HCT116 (cell line): ENCODE results near the gene DNAAF5. TPM values are rescaled to one million over a fixed set of nuclear protein-coding genes. Genes with fewer than 3 reads are reported as not detected.

Source experiments
- ATAC-seq: fragments of 200-7000 bp; cut with Tn5 transposase; 2 replicates; pipeline ENCODE4 v1.9.1; 2020; ENCODE audit warnings: mild to moderate bottlenecking, moderate library complexity
- BruUV-seq: library from RNA; stranded (reverse); fragments of 400-500 nt; replicated peaks from 2 replicates; lab custom pipeline; 2021; lab: Mats Ljungman, UMichigan
- CTCF ChIA-PET: fragments of 300-600 bp; sonication (Branson Sonifier 250); formaldehyde crosslinking; loops from one replicate; lab custom pipeline; 2021; ENCODE audit warnings: antibody characterized with exemption; lab: Charles Lee
- POLR2A ChIA-PET: fragments of 300-600, 350-600 bp; sonication (Branson Sonifier 250); formaldehyde crosslinking; loops from one replicate; lab custom pipeline; 2021; ENCODE audit warnings: antibody characterized with exemption; lab: Charles Lee
- RAD21 ChIA-PET, 2 experiments: fragments of 300-600 bp; sonication (Branson Sonifier 250); formaldehyde crosslinking; loops; one replicate each; lab custom pipeline; 2023; ENCODE audit warnings: low total read pairs in 2 of 2; ENCODE audit not compliant: uncharacterized antibody in 2 of 2, unreplicated experiment in 2 of 2, low non-redundant PET in 1 of 2; lab: Charles Lee
- DNase-seq: peaks from one replicate; pipeline ENCODE4 v3.0.0-alpha.2; 2010; ENCODE audit warnings: low read depth, low spot score
- H2AFZ ChIP-seq: fragments of 200-600 bp; shearing (Covaris generic), sonication (generic); 2 replicates; pipeline ENCODE4 v1.6.1; 2017; ENCODE audit warnings: low read depth, mixed run types, mixed read lengths, antibody characterized with exemption, low read length; ENCODE audit not compliant: poor library complexity, severe bottlenecking
- H3K27ac ChIP-seq: 2 replicates; pipeline ENCODE4 v1.5.1; 2012; ENCODE audit warnings: low read depth, low read length
- H3K27me3 ChIP-seq: fragments of 200-600 bp; sonication (generic); 2 replicates; pipeline ENCODE4 v1.6.1; 2016; ENCODE audit warnings: mixed run types, low read length, mixed read lengths; ENCODE audit not compliant: insufficient read depth
- H3K36me3 ChIP-seq, 2 experiments: fragments of 200-500 bp in 1 of 2; fragments of 200-600 bp in 1 of 2; sonication (Bioruptor generic) in 1 of 2; sonication (generic) in 1 of 2; 2 replicates each; pipeline versions ENCODE4 v1.5.1 to v1.6.1; 2014 to 2016; ENCODE audit warnings: low read length in 2 of 2, inconsistent platforms in 1 of 2, mixed read lengths in 1 of 2, mixed run types in 1 of 2; ENCODE audit not compliant: insufficient read depth in 2 of 2, control insufficient read depth in 1 of 2
- H3K4me1 ChIP-seq, 2 experiments: fragments of 200-600 bp in 1 of 2; sonication (generic) in 1 of 2; 2 replicates each; pipeline versions ENCODE4 v1.5.1 to v1.6.1; 2012 to 2017; ENCODE audit warnings: low read length in 2 of 2, inconsistent platforms in 1 of 2, mild to moderate bottlenecking in 1 of 2, mixed read lengths in 1 of 2, mixed run types in 1 of 2, moderate library complexity in 1 of 2; ENCODE audit not compliant: insufficient read depth in 2 of 2, control insufficient read depth in 1 of 2
- H3K4me2 ChIP-seq: fragments of 200-600 bp; sonication (generic); 2 replicates; pipeline ENCODE4 v1.6.1; 2017; ENCODE audit warnings: mixed run types, low read length, mixed read lengths
- H3K4me3 ChIP-seq, 2 experiments: fragments of 200-600 bp in 1 of 2; sonication (generic) in 1 of 2; replicated peaks in 1 of 2; 2 replicates each; pipeline ENCODE4 v1.5.1; 2011 to 2016; ENCODE audit warnings: low read length in 2 of 2, control low read depth in 1 of 2, low read depth in 1 of 2, mild to moderate bottlenecking in 1 of 2, mixed read lengths in 1 of 2, mixed run types in 1 of 2
- H3K79me2 ChIP-seq: fragments of 200-600 bp; sonication (generic); 2 replicates; pipeline ENCODE4 v1.6.1; 2017; ENCODE audit warnings: mild to moderate bottlenecking, mixed run types, low read length, moderate library complexity, mixed read lengths; ENCODE audit not compliant: insufficient read depth
- H3K9ac ChIP-seq: fragments of 200-600 bp; sonication (generic); 2 replicates; pipeline ENCODE4 v1.6.1; 2016; ENCODE audit warnings: low read length, mixed read lengths
- H3K9me2 ChIP-seq: fragments of 200-600 bp; sonication (generic), shearing (Covaris generic); 2 replicates; pipeline ENCODE4 v1.6.1; 2017; ENCODE audit warnings: mixed run types, mild to moderate bottlenecking, moderate library complexity; ENCODE audit not compliant: insufficient read depth
- H3K9me3 ChIP-seq, 2 experiments: fragments of 200-500 bp in 1 of 2; fragments of 200-600 bp in 1 of 2; sonication (Bioruptor generic) in 1 of 2; sonication (generic) in 1 of 2; 2 replicates each; pipeline ENCODE4 v1.6.1; 2014 to 2017; ENCODE audit warnings: low read length in 2 of 2, mixed read lengths in 2 of 2, inconsistent platforms in 1 of 2, low read depth in 1 of 2, mild to moderate bottlenecking in 1 of 2, mixed run types in 1 of 2, moderate library complexity in 1 of 2; ENCODE audit not compliant: control insufficient read depth in 1 of 2, insufficient read depth in 1 of 2
- H4K20me1 ChIP-seq: fragments of 200-600 bp; sonication (generic), shearing (Covaris generic); 2 replicates; pipeline ENCODE4 v1.6.1; 2017; ENCODE audit warnings: mixed run types, mild to moderate bottlenecking, moderate library complexity; ENCODE audit not compliant: insufficient read depth
- CEBPB ChIP-seq: IDR thresholded peaks from 2 replicates; pipeline ENCODE4 v1.6.1; 2012; ENCODE audit warnings: low read depth
- EGR1 ChIP-seq: IDR thresholded peaks from 2 replicates; pipeline ENCODE4 v1.6.1; 2012; ENCODE audit warnings: low read depth
- EZH2 ChIP-seq: fragments of 200-600 bp; sonication (generic); IDR thresholded peaks from 2 replicates; pipeline ENCODE4 v1.6.1; 2017; ENCODE audit warnings: antibody characterized with exemption, mixed run types
- EZH2phosphoT487 ChIP-seq: fragments of 200-600 bp; IDR thresholded peaks from 2 replicates; pipeline ENCODE4 v1.6.1; 2018; ENCODE audit warnings: antibody characterized with exemption, borderline replicate concordance
- JUND ChIP-seq: IDR thresholded peaks from 2 replicates; pipeline ENCODE4 v1.6.1; 2012
- POLR2A ChIP-seq: IDR thresholded peaks from 2 replicates; pipeline ENCODE4 v1.7.0; 2011; ENCODE audit warnings: borderline replicate concordance; ENCODE audit not compliant: insufficient read depth, insufficient read length; ENCODE audit errors: extremely low read depth
- POLR2AphosphoS5 ChIP-seq: IDR thresholded peaks from 2 replicates; pipeline ENCODE4 v1.6.1; 2011; ENCODE audit warnings: mild to moderate bottlenecking, low read depth, low read length, moderate library complexity
- SIN3A ChIP-seq: IDR thresholded peaks from 2 replicates; pipeline ENCODE4 v1.6.1; 2012; ENCODE audit warnings: low read depth
- SRF ChIP-seq: IDR thresholded peaks from 2 replicates; pipeline ENCODE4 v1.6.1; 2012; ENCODE audit warnings: low read depth
- ZNF274 ChIP-seq: fragments of 200-500 bp; sonication (Bioruptor generic); IDR thresholded peaks from 2 replicates; pipeline ENCODE4 v1.6.1; 2014; ENCODE audit warnings: mild to moderate bottlenecking, low read depth, low read length, inconsistent platforms
- intact Hi-C: fragments of 100-400 bp; cut with micrococcal nuclease; formaldehyde crosslinking; loops from 2 replicates; pipeline ENCODE4 v1.10.0; 2022
- total RNA-seq: library from RNA; stranded (reverse); gene quantifications from one replicate; pipeline ENCODE4 v1.2.1, GENCODE V29; 2021; ENCODE audit not compliant: unreplicated experiment
- TF ChIP-seq, protein P1 (sequence below), 3 experiments: fragments of 200-600 bp in 1 of 3; sonication (generic) in 1 of 3; IDR thresholded peaks in 2 of 3; conservative IDR thresholded peaks in 1 of 3; 2 replicates each; pipeline ENCODE4 v1.5.1; 2012 to 2017; ENCODE audit warnings: low read depth in 2 of 3, low read length in 2 of 3, antibody characterized with exemption in 1 of 3, borderline replicate concordance in 1 of 3, control low read depth in 1 of 3, mild to moderate bottlenecking in 1 of 3, mixed read lengths in 1 of 3, mixed run types in 1 of 3, moderate library complexity in 1 of 3; ENCODE audit not compliant: insufficient read depth in 1 of 3
- TF ChIP-seq, protein P2 (sequence below): IDR thresholded peaks from 2 replicates; pipeline ENCODE4 v1.6.1; 2012
- TF ChIP-seq, protein P3 (sequence below): IDR thresholded peaks from 2 replicates; pipeline ENCODE4 v1.6.1; 2011; ENCODE audit warnings: mild to moderate bottlenecking, low read length, moderate library complexity; ENCODE audit not compliant: insufficient replicate concordance; ENCODE audit errors: extremely low read depth
- TF ChIP-seq, protein P4 (sequence below): IDR thresholded peaks from 2 replicates; pipeline ENCODE4 v1.6.1; 2012; ENCODE audit warnings: low read depth

The DNAAF5 gene
- total RNA-seq, 1 experiment from 2014 or later = 69.4 TPM

DNA sequence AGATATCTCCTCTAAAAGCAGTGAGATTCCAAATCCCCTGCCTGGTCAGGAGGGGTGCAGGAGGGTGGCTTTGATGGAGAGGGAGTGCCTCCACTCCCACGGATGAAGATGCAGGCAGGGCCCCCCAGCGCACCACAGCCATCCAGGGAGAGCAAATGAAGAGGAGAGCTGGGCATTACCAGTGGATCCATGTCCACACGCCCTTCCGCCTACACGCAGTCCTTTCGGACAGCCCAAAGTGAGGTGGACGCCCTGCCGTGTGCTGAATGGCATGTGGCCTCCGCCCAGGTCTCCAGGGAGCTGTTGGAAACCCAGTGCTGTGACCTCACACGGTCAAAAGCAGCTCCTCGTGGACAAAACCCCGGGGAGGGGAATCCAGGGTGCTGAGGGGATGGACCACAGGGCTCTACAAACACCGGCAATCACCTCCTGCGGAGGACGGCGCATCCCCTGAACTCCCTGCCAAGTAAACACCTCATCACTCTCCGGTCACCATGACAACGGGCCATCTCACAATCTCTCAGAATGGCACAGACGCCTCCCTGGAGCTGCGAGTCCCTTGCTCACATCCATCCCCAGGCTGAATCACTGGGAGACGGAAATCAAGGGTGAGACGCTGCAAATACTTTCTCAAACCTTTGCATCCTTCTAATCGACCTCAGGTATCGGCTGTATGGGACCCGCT, 35.0 kb upstream of the DNAAF5 start:
- CTCF ChIA-PET = no interaction called here
- H4K20me1 ChIP-seq = no peaks in the 10 kb centered on the region
- RAD21 ChIA-PET = no interaction called here
- no peaks in the 10 kb centered on the region for H3K9me2 ChIP-seq
- H2AFZ ChIP-seq = no peak overlapping the region
- ATAC-seq (no peak), DNase-seq (no peak)
- no peak overlapping the region for H3K27ac ChIP-seq
- BruUV-seq = no TSS peak
- no peak for TF ChIP-seq EGR1
- no peak for TF ChIP-seq JUND
- no peak for TF ChIP-seq ZNF274
- TF ChIP-seq, protein P1, sequence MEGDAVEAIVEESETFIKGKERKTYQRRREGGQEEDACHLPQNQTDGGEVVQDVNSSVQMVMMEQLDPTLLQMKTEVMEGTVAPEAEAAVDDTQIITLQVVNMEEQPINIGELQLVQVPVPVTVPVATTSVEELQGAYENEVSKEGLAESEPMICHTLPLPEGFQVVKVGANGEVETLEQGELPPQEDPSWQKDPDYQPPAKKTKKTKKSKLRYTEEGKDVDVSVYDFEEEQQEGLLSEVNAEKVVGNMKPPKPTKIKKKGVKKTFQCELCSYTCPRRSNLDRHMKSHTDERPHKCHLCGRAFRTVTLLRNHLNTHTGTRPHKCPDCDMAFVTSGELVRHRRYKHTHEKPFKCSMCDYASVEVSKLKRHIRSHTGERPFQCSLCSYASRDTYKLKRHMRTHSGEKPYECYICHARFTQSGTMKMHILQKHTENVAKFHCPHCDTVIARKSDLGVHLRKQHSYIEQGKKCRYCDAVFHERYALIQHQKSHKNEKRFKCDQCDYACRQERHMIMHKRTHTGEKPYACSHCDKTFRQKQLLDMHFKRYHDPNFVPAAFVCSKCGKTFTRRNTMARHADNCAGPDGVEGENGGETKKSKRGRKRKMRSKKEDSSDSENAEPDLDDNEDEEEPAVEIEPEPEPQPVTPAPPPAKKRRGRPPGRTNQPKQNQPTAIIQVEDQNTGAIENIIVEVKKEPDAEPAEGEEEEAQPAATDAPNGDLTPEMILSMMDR (IDR thresholded peaks at IDR 0.05 in 2 of 3, conservative IDR thresholded peaks at IDR 0.05 in 1 of 3; ENCODE audit: borderline replicate concordance in 1 of 3, insufficient read depth in 1 of 3, low read depth in 2 of 3, low read length in 2 of 3) = no peak
- TF ChIP-seq SRF = no peak
- no peak for TF ChIP-seq CEBPB
- TF ChIP-seq, protein P2, sequence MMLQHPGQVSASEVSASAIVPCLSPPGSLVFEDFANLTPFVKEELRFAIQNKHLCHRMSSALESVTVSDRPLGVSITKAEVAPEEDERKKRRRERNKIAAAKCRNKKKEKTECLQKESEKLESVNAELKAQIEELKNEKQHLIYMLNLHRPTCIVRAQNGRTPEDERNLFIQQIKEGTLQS = no peak
- TF ChIP-seq, protein P3, sequence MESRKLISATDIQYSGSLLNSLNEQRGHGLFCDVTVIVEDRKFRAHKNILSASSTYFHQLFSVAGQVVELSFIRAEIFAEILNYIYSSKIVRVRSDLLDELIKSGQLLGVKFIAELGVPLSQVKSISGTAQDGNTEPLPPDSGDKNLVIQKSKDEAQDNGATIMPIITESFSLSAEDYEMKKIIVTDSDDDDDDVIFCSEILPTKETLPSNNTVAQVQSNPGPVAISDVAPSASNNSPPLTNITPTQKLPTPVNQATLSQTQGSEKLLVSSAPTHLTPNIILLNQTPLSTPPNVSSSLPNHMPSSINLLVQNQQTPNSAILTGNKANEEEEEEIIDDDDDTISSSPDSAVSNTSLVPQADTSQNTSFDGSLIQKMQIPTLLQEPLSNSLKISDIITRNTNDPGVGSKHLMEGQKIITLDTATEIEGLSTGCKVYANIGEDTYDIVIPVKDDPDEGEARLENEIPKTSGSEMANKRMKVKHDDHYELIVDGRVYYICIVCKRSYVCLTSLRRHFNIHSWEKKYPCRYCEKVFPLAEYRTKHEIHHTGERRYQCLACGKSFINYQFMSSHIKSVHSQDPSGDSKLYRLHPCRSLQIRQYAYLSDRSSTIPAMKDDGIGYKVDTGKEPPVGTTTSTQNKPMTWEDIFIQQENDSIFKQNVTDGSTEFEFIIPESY = no peak
- TF ChIP-seq, protein P4, sequence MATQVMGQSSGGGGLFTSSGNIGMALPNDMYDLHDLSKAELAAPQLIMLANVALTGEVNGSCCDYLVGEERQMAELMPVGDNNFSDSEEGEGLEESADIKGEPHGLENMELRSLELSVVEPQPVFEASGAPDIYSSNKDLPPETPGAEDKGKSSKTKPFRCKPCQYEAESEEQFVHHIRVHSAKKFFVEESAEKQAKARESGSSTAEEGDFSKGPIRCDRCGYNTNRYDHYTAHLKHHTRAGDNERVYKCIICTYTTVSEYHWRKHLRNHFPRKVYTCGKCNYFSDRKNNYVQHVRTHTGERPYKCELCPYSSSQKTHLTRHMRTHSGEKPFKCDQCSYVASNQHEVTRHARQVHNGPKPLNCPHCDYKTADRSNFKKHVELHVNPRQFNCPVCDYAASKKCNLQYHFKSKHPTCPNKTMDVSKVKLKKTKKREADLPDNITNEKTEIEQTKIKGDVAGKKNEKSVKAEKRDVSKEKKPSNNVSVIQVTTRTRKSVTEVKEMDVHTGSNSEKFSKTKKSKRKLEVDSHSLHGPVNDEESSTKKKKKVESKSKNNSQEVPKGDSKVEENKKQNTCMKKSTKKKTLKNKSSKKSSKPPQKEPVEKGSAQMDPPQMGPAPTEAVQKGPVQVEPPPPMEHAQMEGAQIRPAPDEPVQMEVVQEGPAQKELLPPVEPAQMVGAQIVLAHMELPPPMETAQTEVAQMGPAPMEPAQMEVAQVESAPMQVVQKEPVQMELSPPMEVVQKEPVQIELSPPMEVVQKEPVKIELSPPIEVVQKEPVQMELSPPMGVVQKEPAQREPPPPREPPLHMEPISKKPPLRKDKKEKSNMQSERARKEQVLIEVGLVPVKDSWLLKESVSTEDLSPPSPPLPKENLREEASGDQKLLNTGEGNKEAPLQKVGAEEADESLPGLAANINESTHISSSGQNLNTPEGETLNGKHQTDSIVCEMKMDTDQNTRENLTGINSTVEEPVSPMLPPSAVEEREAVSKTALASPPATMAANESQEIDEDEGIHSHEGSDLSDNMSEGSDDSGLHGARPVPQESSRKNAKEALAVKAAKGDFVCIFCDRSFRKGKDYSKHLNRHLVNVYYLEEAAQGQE = no peak
- TF ChIP-seq POLR2AphosphoS5 = no peak
- no peak for TF ChIP-seq POLR2A
- TF ChIP-seq EZH2phosphoT487 = no peak
- no peak for TF ChIP-seq SIN3A
- TF ChIP-seq EZH2 = no peak
- no peaks in the 10 kb centered on the region for H3K27me3 ChIP-seq
- no peak overlapping the region for H3K4me2 ChIP-seq
- no peak overlapping the region for H3K4me3 ChIP-seq
- no peaks in the 10 kb centered on the region for H3K79me2 ChIP-seq
- peaks cover 0 to 7% of the 10 kb centered on the region in 2 experiments; a peak in 1 of 4 replicates for H3K9me3 ChIP-seq
- intact Hi-C loops = no loop called here
- POLR2A ChIA-PET = no interaction called here
- H3K9ac ChIP-seq = no peak overlapping the region
- no peaks in the 10 kb centered on the region for H3K4me1 ChIP-seq
- H3K36me3 ChIP-seq = no peaks in the 10 kb centered on the region
